ENCODE data around the gene CDC26.
"Not testable (repeated sequence)": the region's sequence is repeated elsewhere in the genome, so short reads cannot be mapped to it uniquely, and the experiment has no call there.

CDC26 gene

DNA sequence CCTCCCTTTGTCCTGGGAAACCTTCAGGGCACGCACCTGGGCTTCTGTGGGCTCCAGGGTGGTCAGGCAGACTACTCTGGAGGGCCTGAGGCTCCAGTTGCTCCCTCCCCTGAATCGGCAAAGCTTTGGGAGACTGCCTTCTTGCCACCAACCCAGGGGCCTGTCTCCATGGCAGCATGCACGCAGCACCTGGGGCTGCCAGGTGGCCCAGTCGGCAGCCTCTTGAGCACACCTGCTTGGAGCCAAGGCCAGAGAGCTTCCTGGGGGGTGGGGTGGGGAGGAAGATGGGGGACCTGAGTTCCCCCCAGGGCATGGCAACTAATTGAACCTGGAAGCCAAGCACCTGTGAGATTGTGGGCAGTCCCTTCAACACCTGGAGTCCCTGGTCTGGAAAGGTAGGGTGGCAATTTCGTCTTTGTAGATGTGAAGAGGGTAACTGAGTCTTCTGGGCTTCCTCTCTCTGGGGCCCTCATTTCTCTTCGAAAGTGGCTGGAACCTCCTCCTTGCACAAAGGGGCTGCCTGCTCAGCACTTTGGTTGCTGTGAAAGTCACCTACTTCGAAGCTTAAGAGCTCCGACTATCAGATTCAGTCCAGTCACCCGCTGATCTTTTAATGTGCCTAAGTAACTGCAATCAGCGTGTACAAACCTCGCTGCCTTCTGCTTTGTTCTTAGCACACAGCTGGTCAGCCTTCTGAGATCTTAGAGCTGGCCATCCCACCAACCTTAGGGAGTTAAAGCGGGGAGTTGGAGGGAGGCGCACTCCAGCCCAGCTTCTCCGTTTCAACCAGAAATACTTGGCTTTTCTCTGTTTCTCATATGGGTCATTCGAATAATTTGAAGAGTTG is 23.8 kb upstream of the CDC26 start:
- Histone ChIP-seq H4K20me1 (ENCODE audit: insufficient read depth, low read length) (no peaks in the 10 kb centered on the region), H3K27ac (ENCODE audit: low read length) (no peak overlapping the region), H3K4me1 (ENCODE audit: low read length) (0 out of 2 replicates have a peak, but pooled peaks cover 2% of the 10 kb centered on the region), H3K9ac (ENCODE audit: low read length) (no peak overlapping the region), H3K4me2 (ENCODE audit: low read length) (no peak overlapping the region), H3K4me3 (ENCODE audit: low read length) (no peak overlapping the region), H3K9me3 (ENCODE audit: insufficient read depth, low read length) (no peaks in the 10 kb centered on the region), H2AFZ (ENCODE audit: low read depth, low read length) (no peak overlapping the region), H3K36me3 (replicated peaks; ENCODE audit: low read depth, low read length) (peaks cover 3% of the 10 kb centered on the region), H3K27me3 (ENCODE audit: low read depth, low read length) (no peaks in the 10 kb centered on the region), H3K79me2 (ENCODE audit: low read length) (no peaks in the 10 kb centered on the region)
- no peak for TF ChIP-seq EZH2phosphoT487 (IDR thresholded peaks at IDR 0.05; ENCODE audit: low read depth)
- TF ChIP-seq, protein P1, sequence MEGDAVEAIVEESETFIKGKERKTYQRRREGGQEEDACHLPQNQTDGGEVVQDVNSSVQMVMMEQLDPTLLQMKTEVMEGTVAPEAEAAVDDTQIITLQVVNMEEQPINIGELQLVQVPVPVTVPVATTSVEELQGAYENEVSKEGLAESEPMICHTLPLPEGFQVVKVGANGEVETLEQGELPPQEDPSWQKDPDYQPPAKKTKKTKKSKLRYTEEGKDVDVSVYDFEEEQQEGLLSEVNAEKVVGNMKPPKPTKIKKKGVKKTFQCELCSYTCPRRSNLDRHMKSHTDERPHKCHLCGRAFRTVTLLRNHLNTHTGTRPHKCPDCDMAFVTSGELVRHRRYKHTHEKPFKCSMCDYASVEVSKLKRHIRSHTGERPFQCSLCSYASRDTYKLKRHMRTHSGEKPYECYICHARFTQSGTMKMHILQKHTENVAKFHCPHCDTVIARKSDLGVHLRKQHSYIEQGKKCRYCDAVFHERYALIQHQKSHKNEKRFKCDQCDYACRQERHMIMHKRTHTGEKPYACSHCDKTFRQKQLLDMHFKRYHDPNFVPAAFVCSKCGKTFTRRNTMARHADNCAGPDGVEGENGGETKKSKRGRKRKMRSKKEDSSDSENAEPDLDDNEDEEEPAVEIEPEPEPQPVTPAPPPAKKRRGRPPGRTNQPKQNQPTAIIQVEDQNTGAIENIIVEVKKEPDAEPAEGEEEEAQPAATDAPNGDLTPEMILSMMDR (IDR thresholded peaks at IDR 0.05; ENCODE audit: low read depth, low read length), result no peak

DNA sequence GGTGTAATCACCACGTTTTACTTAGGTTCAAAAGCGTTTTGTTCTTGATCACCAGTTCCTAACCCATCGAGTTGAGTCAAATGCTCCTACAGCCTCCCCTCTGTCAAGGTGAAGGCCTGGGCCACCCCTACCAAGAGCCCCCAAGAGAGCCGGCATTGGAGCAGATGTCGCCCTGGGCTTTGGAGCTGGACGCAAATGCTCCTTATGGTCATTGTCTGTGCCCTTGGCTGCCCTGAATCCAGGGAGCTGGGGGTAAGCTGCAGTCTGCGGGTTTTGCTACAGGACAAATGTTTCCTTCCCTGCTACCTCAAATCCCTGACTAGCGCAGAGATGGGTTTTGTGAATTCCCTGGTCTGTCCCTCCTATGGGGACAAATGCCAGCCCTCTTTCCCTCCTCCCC is 22.9 kb upstream of the CDC26 start:
- TF ChIP-seq EZH2phosphoT487 (IDR thresholded peaks at IDR 0.05; ENCODE audit: low read depth), result no peak
- TF ChIP-seq, protein P1 (IDR thresholded peaks at IDR 0.05; ENCODE audit: low read depth, low read length), result no peak
- Histone ChIP-seq H3K27ac (ENCODE audit: low read length) (no peak overlapping the region), H3K9me3 (ENCODE audit: insufficient read depth, low read length) (no peaks in the 10 kb centered on the region), H3K4me2 (ENCODE audit: low read length) (no peak overlapping the region), H2AFZ (ENCODE audit: low read depth, low read length) (no peak overlapping the region), H3K9ac (ENCODE audit: low read length) (no peak overlapping the region), H4K20me1 (ENCODE audit: insufficient read depth, low read length) (no peaks in the 10 kb centered on the region), H3K36me3 (replicated peaks; ENCODE audit: low read depth, low read length) (peaks cover 11% of the 10 kb centered on the region), H3K79me2 (ENCODE audit: low read length) (no peaks in the 10 kb centered on the region), H3K27me3 (ENCODE audit: low read depth, low read length) (no peaks in the 10 kb centered on the region), H3K4me1 (ENCODE audit: low read length) (0 out of 2 replicates have a peak, but pooled peaks cover 2% of the 10 kb centered on the region), H3K4me3 (ENCODE audit: low read length) (no peak overlapping the region)

DNA sequence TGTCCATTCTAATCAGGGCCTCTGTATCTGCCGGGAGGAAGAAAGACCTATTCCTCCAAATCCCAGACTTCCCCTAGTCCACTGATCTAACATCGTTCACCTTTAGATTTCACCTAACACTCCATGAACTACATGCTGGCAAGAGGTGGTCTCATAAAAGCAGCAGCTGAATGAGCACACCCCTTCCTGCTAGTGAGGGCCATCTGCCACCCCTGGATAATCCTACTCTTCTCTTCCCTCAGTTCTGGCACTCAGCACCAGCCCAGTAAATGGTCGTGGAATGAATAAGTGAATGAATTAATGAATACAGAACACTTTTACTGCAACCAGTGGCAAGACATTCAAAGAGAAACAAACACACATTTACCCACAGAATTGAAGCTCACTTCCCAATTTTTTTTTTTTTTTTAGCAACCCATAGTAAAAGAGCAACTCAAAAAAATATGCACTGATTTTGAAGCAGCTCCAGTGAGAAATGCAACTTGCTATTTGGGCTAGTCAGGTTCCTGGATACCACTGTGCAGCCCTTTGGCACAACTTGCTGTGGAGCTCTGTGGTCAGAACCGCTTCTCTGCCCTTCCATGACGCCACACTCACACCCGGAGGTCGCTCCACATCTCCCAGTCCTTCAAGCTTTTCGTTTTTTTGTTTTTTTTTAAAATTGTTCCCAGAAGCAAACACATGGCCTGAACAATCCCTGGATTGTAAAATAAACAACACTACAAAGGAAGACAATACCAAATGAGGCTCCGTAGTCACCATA is 21.6 kb upstream of the CDC26 start:
- no peak overlapping the region for H3K9ac ChIP-seq (ENCODE audit: low read length)
- H2AFZ ChIP-seq (ENCODE audit: low read depth, low read length), result no peak overlapping the region
- H4K20me1 ChIP-seq (ENCODE audit: insufficient read depth, low read length), result no peaks in the 10 kb centered on the region
- TF ChIP-seq EZH2phosphoT487 (IDR thresholded peaks at IDR 0.05; ENCODE audit: low read depth), result no peak
- TF ChIP-seq, protein P1 (IDR thresholded peaks at IDR 0.05; ENCODE audit: low read depth, low read length), result no peak
- no peaks in the 10 kb centered on the region for H3K79me2 ChIP-seq (ENCODE audit: low read length)
- H3K9me3 ChIP-seq (ENCODE audit: insufficient read depth, low read length), result no peaks in the 10 kb centered on the region
- H3K36me3 ChIP-seq (replicated peaks; ENCODE audit: low read depth, low read length), result peaks cover 24% of the 10 kb centered on the region
- no peaks in the 10 kb centered on the region for H3K27me3 ChIP-seq (ENCODE audit: low read depth, low read length)
- H3K27ac ChIP-seq (ENCODE audit: low read length), result no peak overlapping the region
- H3K4me2 ChIP-seq (ENCODE audit: low read length), result no peak overlapping the region
- no peak overlapping the region for H3K4me3 ChIP-seq (ENCODE audit: low read length)
- 0 out of 2 replicates have a peak, but pooled peaks cover 2% of the 10 kb centered on the region for H3K4me1 ChIP-seq (ENCODE audit: low read length)

DNA sequence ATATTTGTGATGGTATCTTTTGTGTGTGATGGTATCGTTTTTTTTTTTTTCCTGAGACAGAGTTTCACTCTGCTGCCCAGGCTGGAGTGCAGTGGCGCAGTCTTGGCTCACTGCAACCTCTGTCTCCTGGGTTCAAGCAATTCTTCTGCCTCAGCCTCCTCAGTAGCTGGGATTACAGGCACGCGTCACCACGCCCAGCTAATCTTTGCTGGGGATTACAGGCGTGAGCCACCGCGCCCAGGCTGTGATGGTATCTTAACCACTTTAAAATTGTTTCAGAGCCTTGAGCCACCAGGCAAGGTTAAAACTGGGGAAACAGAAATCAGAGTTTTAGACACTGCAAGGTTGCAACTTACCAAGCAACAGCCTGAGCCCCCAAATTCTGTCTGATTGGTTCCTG is 20.9 kb upstream of the CDC26 start:
- not testable (repeated sequence) for H3K79me2 ChIP-seq (ENCODE audit: low read length); H3K4me2 ChIP-seq (ENCODE audit: low read length); H3K27ac ChIP-seq (ENCODE audit: low read length); H3K27me3 ChIP-seq (ENCODE audit: low read depth, low read length); H3K9me3 ChIP-seq (ENCODE audit: insufficient read depth, low read length); H2AFZ ChIP-seq (ENCODE audit: low read depth, low read length); H4K20me1 ChIP-seq (ENCODE audit: insufficient read depth, low read length); H3K4me3 ChIP-seq (ENCODE audit: low read length); H3K9ac ChIP-seq (ENCODE audit: low read length); H3K4me1 ChIP-seq (ENCODE audit: low read length)
- peaks cover 29% of the 10 kb centered on the region for H3K36me3 ChIP-seq (replicated peaks; ENCODE audit: low read depth, low read length)

Data from OCI-LY3 (cell line).